ENCODE results near the gene UNC13C. TPM values are rescaled to one million over a fixed set of nuclear protein-coding genes. Genes with fewer than 3 reads are reported as not detected.

The UNC13C gene
- total RNA-seq, 1 donor from 2014 or later: 3.7 TPM

GRCh38 chr15:54619180-54619579 is 640.9 kb downstream of the UNC13C start:
- no peak for DNase-seq (ENCODE audit: extremely low spot score, unreplicated experiment)
- peaks cover 4% of the 10 kb centered on the region for H3K4me1 Mint-ChIP-seq (ENCODE audit: unreplicated experiment)
- H3K36me3 Mint-ChIP-seq: no peaks in the 10 kb centered on the region
- H3K9me3 Mint-ChIP-seq: no peaks in the 10 kb centered on the region
- H3K27ac Mint-ChIP-seq: no peak overlapping the region
- H3K27me3 Mint-ChIP-seq: no peaks in the 10 kb centered on the region
- no peak overlapping the region for H3K4me3 Mint-ChIP-seq
- TF ChIP-seq CTCF (conservative IDR thresholded peaks at IDR 0.05): no peak

GRCh38 chr15:54620916-54621315 is 642.7 kb downstream of the UNC13C start:
- no peak for TF ChIP-seq CTCF (conservative IDR thresholded peaks at IDR 0.05)
- Mint-ChIP-seq H3K27ac (no peak overlapping the region), H3K27me3 (no peaks in the 10 kb centered on the region), H3K4me3 (no peak overlapping the region), H3K9me3 (no peaks in the 10 kb centered on the region), H3K4me1 (ENCODE audit: unreplicated experiment) (peaks cover 4% of the 10 kb centered on the region), H3K36me3 (no peaks in the 10 kb centered on the region)
- DNase-seq (ENCODE audit: extremely low spot score, unreplicated experiment): no peak

- DNase-seq (ENCODE audit: extremely low spot score, unreplicated experiment): no peak
- no peaks in the 10 kb centered on the region for H3K36me3 Mint-ChIP-seq
- no peak for TF ChIP-seq CTCF (conservative IDR thresholded peaks at IDR 0.05)
- H3K27ac Mint-ChIP-seq: no peak overlapping the region
- H3K4me1 Mint-ChIP-seq (ENCODE audit: unreplicated experiment): no peaks in the 10 kb centered on the region
- no peaks in the 10 kb centered on the region for H3K27me3 Mint-ChIP-seq
- H3K4me3 Mint-ChIP-seq: no peak overlapping the region
- H3K9me3 Mint-ChIP-seq: no peaks in the 10 kb centered on the region
Measured at GRCh38 chr15:54636147-54636546, 657.9 kb downstream of the UNC13C start.

GRCh38 chr15:54638666-54639065 is 660.4 kb downstream of the UNC13C start:
- no peak for TF ChIP-seq CTCF (conservative IDR thresholded peaks at IDR 0.05)
- H3K4me1 Mint-ChIP-seq (ENCODE audit: unreplicated experiment): no peaks in the 10 kb centered on the region
- no peaks in the 10 kb centered on the region for H3K36me3 Mint-ChIP-seq
- no peaks in the 10 kb centered on the region for H3K27me3 Mint-ChIP-seq
- no peaks in the 10 kb centered on the region for H3K9me3 Mint-ChIP-seq
- no peak overlapping the region for H3K27ac Mint-ChIP-seq
- no peak overlapping the region for H3K4me3 Mint-ChIP-seq
- no peak for DNase-seq (ENCODE audit: extremely low spot score, unreplicated experiment)

GRCh38 chr15:54640873-54641272 is 662.6 kb downstream of the UNC13C start:
- no peak for TF ChIP-seq CTCF (conservative IDR thresholded peaks at IDR 0.05)
- Mint-ChIP-seq H3K4me3 (no peak overlapping the region), H3K27me3 (no peaks in the 10 kb centered on the region), H3K36me3 (no peaks in the 10 kb centered on the region), H3K4me1 (ENCODE audit: unreplicated experiment) (no peaks in the 10 kb centered on the region), H3K9me3 (no peaks in the 10 kb centered on the region), H3K27ac (no peak overlapping the region)
- DNase-seq (ENCODE audit: extremely low spot score, unreplicated experiment): no peak

GRCh38 chr15:54644796-54645195 is 666.6 kb downstream of the UNC13C start:
- no peak overlapping the region for H3K4me3 Mint-ChIP-seq

More at GRCh38 chr15:54644796-54645195, 666.6 kb downstream of the UNC13C start:
- DNase-seq (ENCODE audit: extremely low spot score, unreplicated experiment): no peak
- no peak for TF ChIP-seq CTCF (conservative IDR thresholded peaks at IDR 0.05)
- H3K9me3 Mint-ChIP-seq: no peaks in the 10 kb centered on the region
- H3K27me3 Mint-ChIP-seq: peaks cover 2% of the 10 kb centered on the region
- H3K4me1 Mint-ChIP-seq (ENCODE audit: unreplicated experiment): no peaks in the 10 kb centered on the region
- H3K27ac Mint-ChIP-seq: no peak overlapping the region
- H3K36me3 Mint-ChIP-seq: no peaks in the 10 kb centered on the region
